ENCODE measurements around the gene HEY2. TPM values are rescaled to one million over a fixed set of nuclear protein-coding genes. Genes with fewer than 3 reads are reported as not detected.

HEY2 gene
- total and polyA plus RNA-seq, 4 donors: 1.0 to 2.0 (median 1.4) TPM

DNA sequence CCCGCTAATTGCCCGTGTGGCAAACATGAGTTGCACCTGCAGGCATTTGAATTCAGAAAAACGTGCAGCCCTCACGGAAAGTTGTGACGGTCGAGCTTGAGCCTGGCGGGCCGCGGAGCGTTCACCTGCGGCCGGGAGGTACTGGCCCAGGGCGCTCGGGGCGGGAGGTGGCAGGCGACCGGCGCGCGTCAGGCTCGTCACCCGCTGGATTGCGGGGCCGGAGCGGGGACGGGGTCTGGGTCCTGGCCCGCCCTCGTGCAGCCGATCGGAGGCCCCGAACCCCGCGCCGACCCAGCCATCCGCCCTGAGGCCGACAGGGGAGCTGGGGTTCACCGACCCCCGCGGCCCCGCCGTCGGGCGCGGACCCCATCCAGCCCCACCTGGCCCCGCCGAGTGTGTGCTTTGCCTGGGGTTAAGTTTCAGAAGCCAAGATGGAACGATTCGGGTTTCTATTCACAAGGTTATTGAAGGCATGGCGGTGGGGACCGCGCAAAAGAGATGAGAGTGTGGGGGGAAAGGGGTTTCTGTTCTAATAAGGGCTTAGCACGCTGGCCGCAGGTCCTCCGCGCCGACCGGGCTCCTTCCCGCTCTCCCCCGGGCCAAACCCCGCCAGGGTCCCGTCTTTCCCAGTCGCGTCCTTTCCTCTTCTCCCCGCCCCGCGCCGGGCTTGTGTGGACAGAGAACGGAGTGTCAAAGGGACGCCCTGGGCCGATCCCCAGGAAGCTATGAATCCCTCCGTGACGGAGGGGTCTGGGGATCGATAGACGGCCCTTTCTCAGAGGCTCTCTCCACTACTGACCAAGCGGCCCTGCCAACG, 1.6 kb upstream of the HEY2 start:
- Histone ChIP-seq H3K9ac (ENCODE audit: low read depth in 1 of 2, low read length in 2 of 2) (peak overlapping the region; percentile 84 to 100), H3K36me3 (ENCODE audit: control insufficient read depth in 4 of 4, insufficient read depth in 3 of 4, low read depth in 1 of 4, low read length in 3 of 4) (no peaks in the 10 kb centered on the region), H3K27ac (ENCODE audit: low read depth in 1 of 2, low read length in 2 of 2) (peak overlapping the region; percentile 88 to 97), H3K9me3 (ENCODE audit: control insufficient read depth in 4 of 4, low read length in 3 of 4) (no peaks in the 10 kb centered on the region), H3K4me3 (ENCODE audit: low read depth in 1 of 3, low read length in 3 of 3) (peak overlapping the region; percentile 68 to 83 (median 68)), H3K27me3 (ENCODE audit: control insufficient read depth in 4 of 4, insufficient read depth in 4 of 4, low read length in 3 of 4) (no peaks in the 10 kb centered on the region), H3K4me1 (ENCODE audit: control insufficient read depth in 4 of 4, insufficient read depth in 4 of 4, low read length in 3 of 4) (peaks cover 0 to 46% (median 27%) of the 10 kb centered on the region in 4 donors)
- TF ChIP-seq, protein P1, sequence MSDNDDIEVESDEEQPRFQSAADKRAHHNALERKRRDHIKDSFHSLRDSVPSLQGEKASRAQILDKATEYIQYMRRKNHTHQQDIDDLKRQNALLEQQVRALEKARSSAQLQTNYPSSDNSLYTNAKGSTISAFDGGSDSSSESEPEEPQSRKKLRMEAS (IDR thresholded peaks at IDR 0.05): no peak
- peak; percentile 50 for TF ChIP-seq YY1 (IDR thresholded peaks at IDR 0.05)
- DNase-seq (ENCODE audit: low spot score): peak; percentile 61
- WGBS: under 1% methylated on average over 76 of the region's 76 CpGs

DNA sequence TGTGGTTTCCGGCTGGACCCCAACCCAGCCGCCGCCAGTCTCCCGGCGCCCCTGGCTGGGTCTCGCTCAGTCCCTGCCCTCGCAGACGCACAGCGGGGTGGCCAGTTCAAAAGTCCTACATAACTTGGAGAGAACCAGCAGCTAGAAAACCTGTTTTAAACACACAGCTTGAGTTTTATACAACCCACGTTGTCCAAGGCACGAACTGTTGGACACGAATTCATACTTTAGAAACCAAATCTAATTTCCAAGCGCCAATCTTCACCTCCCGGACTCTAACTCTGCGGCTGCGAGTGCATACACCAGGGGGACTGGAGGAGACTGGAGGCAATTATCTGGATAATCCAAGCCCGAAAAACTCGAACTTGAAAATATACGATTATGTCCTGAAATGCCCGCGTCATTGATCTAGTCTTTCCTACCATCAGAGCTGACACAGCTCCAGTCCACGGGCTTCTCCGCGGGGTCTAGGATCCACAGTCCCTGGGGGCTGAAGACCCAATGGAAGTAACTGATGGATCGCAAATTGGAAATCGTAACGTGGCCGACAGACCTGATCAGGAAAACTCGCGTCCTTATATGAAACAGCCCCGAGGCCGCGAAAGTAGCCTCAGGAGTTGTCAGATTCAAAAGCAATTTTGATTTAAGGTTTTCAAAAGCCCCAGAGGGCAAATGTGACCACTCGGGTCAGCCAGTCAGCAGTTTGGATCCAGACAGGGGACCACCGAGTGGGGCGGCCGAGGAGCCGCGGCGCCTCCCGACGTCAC, 843 bp upstream of the HEY2 start:
- Histone ChIP-seq H3K4me3 (ENCODE audit: low read depth in 1 of 3, low read length in 3 of 3) (peak overlapping the region; percentile 68 to 83 (median 68)), H3K9ac (ENCODE audit: low read depth in 1 of 2, low read length in 2 of 2) (peak overlapping the region; percentile 84 to 100), H3K27me3 (ENCODE audit: control insufficient read depth in 4 of 4, insufficient read depth in 4 of 4, low read length in 3 of 4) (no peaks in the 10 kb centered on the region), H3K4me1 (ENCODE audit: control insufficient read depth in 4 of 4, insufficient read depth in 4 of 4, low read length in 3 of 4) (peaks cover 0 to 49% (median 29%) of the 10 kb centered on the region in 4 donors), H3K9me3 (ENCODE audit: control insufficient read depth in 4 of 4, low read length in 3 of 4) (no peaks in the 10 kb centered on the region), H3K36me3 (ENCODE audit: control insufficient read depth in 4 of 4, insufficient read depth in 3 of 4, low read depth in 1 of 4, low read length in 3 of 4) (no peaks in the 10 kb centered on the region), H3K27ac (ENCODE audit: low read depth in 1 of 2, low read length in 2 of 2) (peak overlapping the region; percentile 88 to 97)
- DNase-seq (ENCODE audit: low spot score): no peak
- WGBS: under 1% methylated on average over 42 of the region's 42 CpGs
- TF ChIP-seq HNF4A (conservative IDR thresholded peaks at IDR 0.05): peak; percentile 15 to 49
- TF ChIP-seq HNF4G (IDR thresholded peaks at IDR 0.05): no peak
- no peak for TF ChIP-seq EGR1 (IDR thresholded peaks at IDR 0.05; ENCODE audit: low read depth in 2 of 2)
- TF ChIP-seq, protein P1 (IDR thresholded peaks at IDR 0.05): no peak
- TF ChIP-seq FOXA2 (IDR thresholded peaks at IDR 0.05): no peak
- peak; percentile 45 for TF ChIP-seq TAF1 (conservative IDR thresholded peaks at IDR 0.05)
- TF ChIP-seq, protein P2, sequence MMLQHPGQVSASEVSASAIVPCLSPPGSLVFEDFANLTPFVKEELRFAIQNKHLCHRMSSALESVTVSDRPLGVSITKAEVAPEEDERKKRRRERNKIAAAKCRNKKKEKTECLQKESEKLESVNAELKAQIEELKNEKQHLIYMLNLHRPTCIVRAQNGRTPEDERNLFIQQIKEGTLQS (IDR thresholded peaks at IDR 0.05): no peak
- TF ChIP-seq SP1 (IDR thresholded peaks at IDR 0.05): peak; percentile 26
- TF ChIP-seq NR2F2 (IDR thresholded peaks at IDR 0.05): no peak
- TF ChIP-seq, protein P3, sequence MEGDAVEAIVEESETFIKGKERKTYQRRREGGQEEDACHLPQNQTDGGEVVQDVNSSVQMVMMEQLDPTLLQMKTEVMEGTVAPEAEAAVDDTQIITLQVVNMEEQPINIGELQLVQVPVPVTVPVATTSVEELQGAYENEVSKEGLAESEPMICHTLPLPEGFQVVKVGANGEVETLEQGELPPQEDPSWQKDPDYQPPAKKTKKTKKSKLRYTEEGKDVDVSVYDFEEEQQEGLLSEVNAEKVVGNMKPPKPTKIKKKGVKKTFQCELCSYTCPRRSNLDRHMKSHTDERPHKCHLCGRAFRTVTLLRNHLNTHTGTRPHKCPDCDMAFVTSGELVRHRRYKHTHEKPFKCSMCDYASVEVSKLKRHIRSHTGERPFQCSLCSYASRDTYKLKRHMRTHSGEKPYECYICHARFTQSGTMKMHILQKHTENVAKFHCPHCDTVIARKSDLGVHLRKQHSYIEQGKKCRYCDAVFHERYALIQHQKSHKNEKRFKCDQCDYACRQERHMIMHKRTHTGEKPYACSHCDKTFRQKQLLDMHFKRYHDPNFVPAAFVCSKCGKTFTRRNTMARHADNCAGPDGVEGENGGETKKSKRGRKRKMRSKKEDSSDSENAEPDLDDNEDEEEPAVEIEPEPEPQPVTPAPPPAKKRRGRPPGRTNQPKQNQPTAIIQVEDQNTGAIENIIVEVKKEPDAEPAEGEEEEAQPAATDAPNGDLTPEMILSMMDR (IDR thresholded peaks at IDR 0.05; ENCODE audit: low read depth, low read length, missing input control): no peak

All from liver (tissue), 9 donors.